GM18520 (cell line): ENCODE measurements around the gene DIRAS3.
"Not testable (repeated sequence)": the region's sequence is repeated elsewhere in the genome, so short reads cannot be mapped to it uniquely, and the experiment has no call there.

Experiments
- ATAC-seq: cut with Tn5 transposase; IDR thresholded peaks from one replicate; pipeline ENCODE4 v1.9.1; 2021; ENCODE audit not compliant: unreplicated experiment

DIRAS3 gene

GRCh38 chr1:68024635-68025338, 25.6 kb downstream of the DIRAS3 start:
- no peak for ATAC-seq

GRCh38 chr1:68016381-68016780, 34.0 kb downstream of the DIRAS3 start:
- ATAC-seq = no peak

- ATAC-seq = no peak
Measured at GRCh38 chr1:68015971-68016370, 34.5 kb downstream of the DIRAS3 start.

- no peak for ATAC-seq
Measured at GRCh38 chr1:68015369-68015768, 35.1 kb downstream of the DIRAS3 start.

- no peak for ATAC-seq
Measured at GRCh38 chr1:68013351-68013750, 37.1 kb downstream of the DIRAS3 start.

GRCh38 chr1:68011657-68012375, 38.6 kb downstream of the DIRAS3 start:
- ATAC-seq = no peak

DNA sequence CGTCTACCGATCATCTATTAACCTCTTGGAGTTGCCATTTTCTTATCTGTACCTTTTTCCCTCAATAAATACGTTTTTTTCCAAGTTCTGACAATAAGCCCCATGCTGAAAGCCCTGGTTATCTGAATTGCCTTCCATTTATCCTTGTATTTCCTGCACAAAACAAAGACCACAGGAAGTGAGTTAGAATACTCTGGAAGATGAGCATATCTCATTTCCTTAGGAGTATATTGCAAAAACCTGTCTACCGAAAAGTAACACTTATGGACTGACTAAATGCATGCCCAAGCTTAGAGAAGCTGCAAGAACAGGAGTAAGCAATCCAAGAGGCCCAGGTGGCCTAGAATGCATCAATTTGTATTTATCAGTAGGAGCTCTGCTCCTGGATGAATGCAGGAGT, 39.9 kb downstream of the DIRAS3 start:
- ATAC-seq = no peak

DNA sequence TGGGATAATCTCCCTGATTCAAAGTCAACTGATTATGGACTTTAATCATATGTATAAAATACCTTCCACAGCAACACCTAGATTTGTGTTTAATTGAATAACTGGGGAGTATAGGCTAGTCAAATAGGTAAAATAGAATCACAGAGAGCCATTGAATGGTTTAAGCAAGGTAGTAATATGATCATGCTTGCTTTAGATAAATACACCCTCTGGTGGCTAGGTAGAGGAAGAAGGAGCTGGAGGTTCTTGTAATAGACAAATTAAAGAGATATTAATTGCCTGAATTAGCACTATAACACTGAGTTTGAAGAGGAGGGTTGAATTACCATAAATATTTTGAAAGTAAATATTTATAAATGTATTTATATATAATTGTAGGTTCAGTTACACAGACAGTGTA, 40.3 kb downstream of the DIRAS3 start:
- ATAC-seq = no peak

DNA sequence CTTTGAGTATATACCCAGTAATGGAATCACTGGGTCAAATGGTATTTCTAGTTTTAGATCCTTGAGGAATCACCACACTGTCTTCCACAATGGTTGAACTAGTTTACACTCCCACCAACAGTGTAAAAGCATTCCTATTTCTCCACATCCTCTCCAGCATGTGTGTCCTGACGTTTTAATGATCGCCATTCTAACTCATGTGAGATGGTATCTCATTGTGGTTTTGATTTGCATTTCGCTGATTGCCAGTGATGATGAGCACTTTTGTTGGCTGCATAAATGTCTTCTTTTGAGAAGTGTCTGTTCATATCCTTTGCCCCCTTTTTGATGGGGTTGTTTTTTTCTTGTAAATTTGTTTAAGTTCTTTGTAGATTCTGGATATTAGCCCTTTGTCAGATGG, 46.8 kb downstream of the DIRAS3 start:
- ATAC-seq = not testable (repeated sequence)

DNA sequence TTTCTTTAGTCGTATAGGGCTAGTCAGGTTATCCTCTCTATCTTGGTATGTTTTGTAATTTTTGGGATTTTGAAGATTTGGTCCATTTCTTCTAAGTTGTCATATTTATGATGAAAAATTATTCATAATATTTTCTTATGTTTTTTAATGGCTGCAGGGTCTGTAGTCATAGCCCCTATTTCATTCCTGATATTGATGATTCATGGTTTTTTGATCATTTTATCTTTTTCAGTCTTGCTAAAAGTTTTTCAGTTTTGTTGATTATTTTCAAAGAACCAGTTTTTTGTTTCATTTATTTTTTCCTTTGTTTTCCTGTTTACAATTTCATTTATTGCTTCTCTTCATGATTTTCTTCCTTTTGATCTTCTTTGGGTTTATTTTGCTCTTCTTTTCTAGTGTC, 50.2 kb downstream of the DIRAS3 start:
- no peak for ATAC-seq

DNA sequence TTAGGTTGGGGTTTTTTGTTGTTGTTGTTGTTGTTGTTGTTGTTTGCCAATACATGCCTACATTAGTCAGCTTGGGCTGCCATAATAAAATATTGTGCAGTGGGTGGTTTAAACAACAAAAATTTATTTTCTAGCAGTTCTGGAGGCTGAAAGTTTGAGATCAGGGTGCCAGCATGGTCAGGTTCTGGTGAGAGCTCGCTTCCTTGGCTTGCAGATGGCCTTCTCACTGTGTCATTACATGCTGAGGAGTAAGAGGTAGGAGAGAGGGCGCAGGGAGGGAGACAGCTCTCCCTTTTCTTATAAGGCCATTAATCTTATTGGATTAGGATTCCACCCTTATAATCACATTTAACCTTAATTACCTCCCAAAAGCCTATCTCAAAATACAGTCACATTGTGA, 52.7 kb downstream of the DIRAS3 start:
- ATAC-seq = no peak
